ENCODE measurements around the gene BICDL1. TPM values are rescaled to one million over a fixed set of nuclear protein-coding genes. Genes with fewer than 3 reads are reported as not detected.

BICDL1 gene
- total and polyA plus RNA-seq, 2 of the 4 experiments (the other 2 are of a cell fraction), result not detected

- Histone ChIP-seq H3K18ac (ENCODE audit: low read depth, low read length) (no peak overlapping the region), H2AK5ac (ENCODE audit: low read depth, low read length) (no peak overlapping the region), H3K79me1 (ENCODE audit: low read depth in 1 of 2, low read length in 2 of 2) (no peaks in the 10 kb centered on the region), H3K36me3 (ENCODE audit: control insufficient read depth, insufficient read depth, low read length) (no peaks in the 10 kb centered on the region), H3K27ac (ENCODE audit: insufficient read depth, low read length) (no peak overlapping the region), H3K4me2 (ENCODE audit: low read depth, low read length) (no peak overlapping the region), H3K56ac (ENCODE audit: extremely low read depth, insufficient read depth, low read length) (no peak overlapping the region), H2AFZ (replicated peaks; ENCODE audit: low read length, poor library complexity) (no peak overlapping the region), H3K4me1 (ENCODE audit: control insufficient read depth, insufficient read depth, low read length) (no peaks in the 10 kb centered on the region), H2BK15ac (ENCODE audit: low read depth, low read length) (no peak overlapping the region), H2BK120ac (ENCODE audit: low read depth, low read length) (no peak overlapping the region), H3K4ac (ENCODE audit: low read depth, low read length) (no peak overlapping the region), H2BK20ac (ENCODE audit: low read depth, low read length) (no peak overlapping the region), H3K14ac (replicated peaks; ENCODE audit: low read depth, low read length) (no peak overlapping the region), H3K23ac (ENCODE audit: low read depth, low read length) (no peak overlapping the region), H3K9me1 (ENCODE audit: insufficient read depth, low read length) (no peaks in the 10 kb centered on the region), H3K27me3 (ENCODE audit: control insufficient read depth, insufficient read depth, low read length) (0 out of 2 replicates have a peak, but pooled peaks cover 1% of the 10 kb centered on the region), H3K9me3 (ENCODE audit: control insufficient read depth, insufficient read depth, low read length) (no peaks in the 10 kb centered on the region), H3K4me3 (ENCODE audit: insufficient read depth, low read depth, low read length) (no peak overlapping the region), H4K8ac (ENCODE audit: low read depth in 2 of 2, low read length in 2 of 2) (no peak overlapping the region), H4K20me1 (ENCODE audit: insufficient read depth, low read length) (no peaks in the 10 kb centered on the region), H2BK5ac (ENCODE audit: low read depth, low read length, poor library complexity, severe bottlenecking) (no peak overlapping the region), H4K91ac (ENCODE audit: insufficient read depth, low read depth, low read length) (no peak overlapping the region), H3K9ac (ENCODE audit: low read depth, low read length) (no peak overlapping the region), H4K5ac (ENCODE audit: low read depth, low read length) (no peak overlapping the region), H2AK9ac (replicated peaks; ENCODE audit: low read depth, low read length, poor library complexity) (no peak overlapping the region)
- intact Hi-C loops (cut with micrococcal nuclease) (no loop called here), dilution Hi-C loops (cut with HindIII; ENCODE audit: low sequenced_read_pairs, unreplicated experiment) (no loop called here), in situ Hi-C loops (cut with MboI; ENCODE audit: low sequenced_read_pairs) (no loop called here)
- POLR2A ChIA-PET (ENCODE audit: unreplicated experiment), result no interaction called here
- no TSS peak for BruUV-seq (replicated peaks)
- ATAC-seq (ENCODE audit: low read depth) (no peak), DNase-seq (peak; percentile 1)
- WGBS, 2 experiments (ENCODE audit: extremely low coverage in 2 of 2, insufficient read length in 1 of 2), result no CpG with 5 or more reads among the region's 10 CpGs
- TF ChIP-seq RFX5 (IDR thresholded peaks at IDR 0.05; ENCODE audit: low read depth, low read length), result peak; percentile 44; the same call in 1 of the 2 replicates
- no peak for TF ChIP-seq FOS (IDR thresholded peaks at IDR 0.05; ENCODE audit: low read depth, low read length)
- no peak for TF ChIP-seq RCOR1 (IDR thresholded peaks at IDR 0.05; ENCODE audit: insufficient replicate concordance, low read length)
- CTCF ChIA-PET, result interaction anchor here (0.7 kb wide), 1 partner anchor 10 kb away, joined by 3 read pairs; no protein-coding TSS in a partner anchor
Measured at GRCh38 chr12:120012067-120012621, 23.1 kb downstream of the BICDL1 start.

Data from IMR-90 (cell line).